ENCODE results near the gene NLGN1.

- TF ChIP-seq GATA2 (IDR thresholded peaks at IDR 0.05; ENCODE audit: low read depth, low read length) (no peak), GATA3 (IDR thresholded peaks at IDR 0.05; ENCODE audit: low read depth, low read length) (no peak)
These were observed 68.5 kb downstream of the NLGN1 start for GRCh38 chr3:173465898-173466678.

Data from SH-SY5Y (cell line).